ENCODE measurements around the gene RHCE. TPM values are rescaled to one million over a fixed set of nuclear protein-coding genes. Genes with fewer than 3 reads are reported as not detected.
"Not testable (repeated sequence)": the region's sequence is repeated elsewhere in the genome, so short reads cannot be mapped to it uniquely, and the experiment has no call there.

The RHCE gene
- total RNA-seq, 1 experiment from 2014 or later = not detected

DNA sequence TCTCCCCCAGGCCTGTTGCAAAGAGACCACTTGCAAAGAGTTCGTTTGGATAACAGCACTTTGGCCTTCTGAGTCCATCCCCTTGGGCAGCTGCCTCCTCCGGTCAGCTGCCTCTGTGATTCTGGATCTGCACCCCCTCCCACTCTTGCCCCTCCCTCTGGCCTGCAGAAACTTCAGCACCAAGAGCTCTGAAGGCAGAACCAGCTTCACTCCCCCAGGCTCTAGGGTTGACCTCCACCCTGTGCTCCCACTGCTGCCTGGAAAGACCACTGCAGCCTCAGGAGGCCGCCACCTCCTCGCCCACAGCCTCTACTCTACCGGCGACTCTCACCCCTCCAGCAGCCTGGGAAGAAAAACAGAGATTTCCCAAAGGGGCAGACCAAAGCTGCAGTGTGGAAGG lies 6.5 kb downstream of the RHCE start:
- H3K4me1 ChIP-seq (ENCODE audit: insufficient read depth, low read length, poor library complexity, severe bottlenecking); BruUV-seq (replicated peaks); H3K9me3 ChIP-seq (ENCODE audit: low read depth, low read length, poor library complexity, severe bottlenecking); intact Hi-C loops (cut with micrococcal nuclease; ENCODE audit: unreplicated experiment); H3K27ac ChIP-seq (ENCODE audit: low read depth, low read length, poor library complexity, severe bottlenecking); H3K4me3 ChIP-seq (ENCODE audit: low read depth, low read length, poor library complexity, severe bottlenecking); DNase-seq (ENCODE audit: low spot score); POLR2A ChIA-PET (ENCODE audit: low non-redundant PET); H3K36me3 ChIP-seq (ENCODE audit: insufficient read depth, low read length, poor library complexity, severe bottlenecking); CTCF ChIA-PET; H3K27me3 ChIP-seq (replicated peaks; ENCODE audit: insufficient read depth, low read depth, low read length, poor library complexity): not testable (repeated sequence)

DNA sequence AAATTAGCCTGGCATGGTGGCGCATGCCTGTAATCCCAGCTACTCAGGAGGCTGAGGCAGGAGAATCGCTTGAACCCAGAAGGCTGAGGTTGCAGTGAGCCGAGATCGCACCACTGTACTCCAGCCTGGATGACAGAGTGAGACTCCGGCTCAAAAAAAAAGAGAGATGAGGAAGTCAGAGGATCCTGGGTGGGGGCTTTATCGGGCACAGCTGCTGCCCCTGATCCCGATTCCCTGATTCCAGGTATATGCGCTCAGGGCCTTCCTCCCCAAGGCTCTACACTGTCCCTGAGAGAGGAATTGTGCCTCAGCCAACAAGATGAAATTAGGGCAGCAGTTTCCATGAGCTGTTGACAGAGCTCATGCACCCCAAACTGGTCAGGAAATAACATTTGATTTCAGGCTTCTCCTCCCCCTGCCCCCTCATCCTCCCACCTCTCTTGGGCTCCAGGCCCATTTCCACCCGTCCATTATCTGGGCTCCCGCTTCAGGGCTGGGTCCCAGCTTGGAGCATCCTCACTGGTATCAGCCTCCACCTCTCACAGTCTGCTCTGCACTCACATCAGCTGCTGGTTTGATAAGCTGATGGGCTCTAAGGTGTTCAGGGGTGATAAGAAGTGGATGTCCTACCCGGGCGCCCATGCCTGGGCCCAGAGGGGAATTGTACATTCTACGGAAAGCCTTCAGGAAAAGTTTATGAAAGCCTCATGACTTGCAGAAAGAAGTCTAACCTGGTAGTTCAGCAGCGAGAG lies 7.6 kb downstream of the RHCE start:
- H3K36me3 ChIP-seq (ENCODE audit: insufficient read depth, low read length, poor library complexity, severe bottlenecking); BruUV-seq (replicated peaks); H3K27me3 ChIP-seq (replicated peaks; ENCODE audit: insufficient read depth, low read depth, low read length, poor library complexity); H3K4me3 ChIP-seq (ENCODE audit: low read depth, low read length, poor library complexity, severe bottlenecking); DNase-seq (ENCODE audit: low spot score); H3K9me3 ChIP-seq (ENCODE audit: low read depth, low read length, poor library complexity, severe bottlenecking); CTCF ChIA-PET; intact Hi-C loops (cut with micrococcal nuclease; ENCODE audit: unreplicated experiment); POLR2A ChIA-PET (ENCODE audit: low non-redundant PET); H3K27ac ChIP-seq (ENCODE audit: low read depth, low read length, poor library complexity, severe bottlenecking); H3K4me1 ChIP-seq (ENCODE audit: insufficient read depth, low read length, poor library complexity, severe bottlenecking): not testable (repeated sequence)

DNA sequence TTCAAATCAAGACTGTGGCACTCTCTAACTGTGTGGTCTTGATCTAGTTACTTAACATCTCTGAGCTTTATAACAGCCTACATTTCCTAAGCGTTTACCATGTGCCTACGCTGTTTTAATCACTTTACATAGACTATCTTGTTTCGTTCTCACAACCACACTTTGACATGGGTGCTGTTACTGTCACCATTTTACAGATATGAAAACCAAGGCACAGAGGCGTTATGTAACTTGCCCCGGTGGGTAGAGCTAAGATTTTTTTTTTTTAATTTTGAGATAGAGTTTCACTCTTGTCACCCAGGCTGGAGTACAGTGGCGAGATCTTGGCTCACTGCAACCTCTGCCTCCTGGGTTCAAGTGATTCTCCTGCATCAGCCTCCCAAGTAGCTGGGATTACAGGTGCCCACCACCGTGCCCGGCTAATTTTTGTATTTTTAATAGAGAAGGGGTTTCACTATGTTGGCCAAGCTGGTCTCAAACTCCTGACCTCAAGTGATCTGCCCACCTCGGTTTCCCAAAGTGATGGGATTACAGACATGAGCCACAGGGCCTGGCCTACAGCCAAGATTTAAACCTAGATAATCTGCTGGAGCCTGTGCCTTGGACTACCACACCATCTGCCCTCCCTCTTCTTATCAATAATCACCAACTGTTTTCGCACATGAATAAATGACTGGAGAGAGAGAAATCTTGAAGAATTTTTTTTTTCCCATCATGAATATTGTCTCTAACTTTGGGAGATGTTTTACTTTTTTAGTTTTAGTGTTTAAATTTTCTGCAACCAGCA lies 10.8 kb downstream of the RHCE start:
- BruUV-seq (replicated peaks); H3K4me1 ChIP-seq (ENCODE audit: insufficient read depth, low read length, poor library complexity, severe bottlenecking); H3K36me3 ChIP-seq (ENCODE audit: insufficient read depth, low read length, poor library complexity, severe bottlenecking); H3K27ac ChIP-seq (ENCODE audit: low read depth, low read length, poor library complexity, severe bottlenecking); CTCF ChIA-PET; POLR2A ChIA-PET (ENCODE audit: low non-redundant PET); H3K9me3 ChIP-seq (ENCODE audit: low read depth, low read length, poor library complexity, severe bottlenecking); H3K27me3 ChIP-seq (replicated peaks; ENCODE audit: insufficient read depth, low read depth, low read length, poor library complexity); intact Hi-C loops (cut with micrococcal nuclease; ENCODE audit: unreplicated experiment); DNase-seq (ENCODE audit: low spot score); H3K4me3 ChIP-seq (ENCODE audit: low read depth, low read length, poor library complexity, severe bottlenecking): not testable (repeated sequence)

DNA sequence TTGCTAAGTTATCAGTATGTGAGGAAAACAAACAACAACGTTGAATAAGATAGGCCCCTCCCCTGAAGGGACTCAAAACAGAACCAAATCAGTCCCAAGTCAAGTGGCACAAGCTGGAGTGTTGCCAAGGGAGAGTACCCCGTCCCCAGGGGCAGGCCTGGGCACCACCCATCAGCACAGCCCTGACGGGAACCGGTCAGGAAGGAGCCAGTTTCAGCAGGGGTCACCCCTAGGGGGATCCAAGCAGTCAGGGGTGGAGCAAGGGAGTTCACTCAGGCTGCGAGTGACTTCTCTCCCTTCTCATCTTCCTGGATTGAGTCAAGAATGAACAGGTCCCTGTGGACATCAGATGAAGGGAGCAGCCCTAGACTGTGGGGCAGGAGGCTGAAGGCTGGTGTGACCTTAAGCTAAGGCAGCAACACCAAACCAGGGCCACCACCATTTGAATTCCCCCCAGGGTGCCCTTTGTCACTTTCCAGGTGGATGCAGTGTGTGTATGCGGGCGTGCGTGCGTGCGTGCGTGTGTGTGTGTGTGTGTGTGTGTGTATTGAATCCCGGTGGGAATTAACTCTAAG lies 14.8 kb downstream of the RHCE start:
- DNase-seq (ENCODE audit: low spot score); H3K9me3 ChIP-seq (ENCODE audit: low read depth, low read length, poor library complexity, severe bottlenecking); H3K27ac ChIP-seq (ENCODE audit: low read depth, low read length, poor library complexity, severe bottlenecking); intact Hi-C loops (cut with micrococcal nuclease; ENCODE audit: unreplicated experiment); H3K36me3 ChIP-seq (ENCODE audit: insufficient read depth, low read length, poor library complexity, severe bottlenecking); POLR2A ChIA-PET (ENCODE audit: low non-redundant PET); H3K4me1 ChIP-seq (ENCODE audit: insufficient read depth, low read length, poor library complexity, severe bottlenecking); CTCF ChIA-PET; BruUV-seq (replicated peaks); H3K4me3 ChIP-seq (ENCODE audit: low read depth, low read length, poor library complexity, severe bottlenecking); H3K27me3 ChIP-seq (replicated peaks; ENCODE audit: insufficient read depth, low read depth, low read length, poor library complexity): not testable (repeated sequence)

DNA sequence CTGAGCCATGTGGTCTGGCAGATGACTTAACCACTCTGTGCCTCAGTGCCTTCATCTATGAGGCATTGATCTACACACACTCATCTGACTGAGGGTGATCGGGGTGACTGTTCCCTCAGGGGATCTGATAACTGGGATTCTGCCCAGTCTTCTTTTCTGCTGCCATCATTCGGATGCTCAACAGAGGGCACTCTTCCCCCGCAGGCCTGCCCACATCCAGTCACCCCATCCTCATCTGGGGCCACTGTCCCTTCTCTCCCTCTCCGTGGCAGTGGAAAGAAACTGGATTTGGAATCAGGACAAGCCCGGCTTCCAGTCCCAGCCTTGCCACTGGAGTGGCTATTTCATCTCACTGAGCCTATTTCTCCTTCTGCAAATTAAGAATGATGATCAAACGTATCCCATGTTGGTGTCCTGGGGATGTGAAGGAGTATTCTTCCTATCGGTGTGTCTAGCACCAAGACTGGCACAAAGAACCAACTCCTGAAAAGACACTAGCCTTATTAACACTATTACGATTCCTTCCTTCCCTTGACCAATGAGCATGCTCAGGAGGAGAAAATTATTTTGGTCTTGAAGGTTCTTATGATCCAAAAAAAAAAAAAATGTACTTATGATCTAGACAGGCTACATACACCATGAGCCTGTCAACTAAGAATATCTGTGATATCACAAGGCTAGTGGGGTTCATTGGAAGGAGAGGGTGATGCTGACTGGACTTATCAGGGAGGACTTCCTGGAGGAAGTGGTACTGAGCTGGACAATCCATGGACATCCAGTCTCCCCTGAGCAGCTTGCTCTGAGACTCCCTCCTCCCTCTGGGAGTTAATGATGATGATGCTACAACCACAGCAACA lies 17.4 kb downstream of the RHCE start:
- H3K27me3 ChIP-seq (replicated peaks; ENCODE audit: insufficient read depth, low read depth, low read length, poor library complexity); H3K27ac ChIP-seq (ENCODE audit: low read depth, low read length, poor library complexity, severe bottlenecking); intact Hi-C loops (cut with micrococcal nuclease; ENCODE audit: unreplicated experiment); CTCF ChIA-PET; H3K4me3 ChIP-seq (ENCODE audit: low read depth, low read length, poor library complexity, severe bottlenecking); H3K36me3 ChIP-seq (ENCODE audit: insufficient read depth, low read length, poor library complexity, severe bottlenecking); H3K4me1 ChIP-seq (ENCODE audit: insufficient read depth, low read length, poor library complexity, severe bottlenecking); BruUV-seq (replicated peaks); H3K9me3 ChIP-seq (ENCODE audit: low read depth, low read length, poor library complexity, severe bottlenecking); POLR2A ChIA-PET (ENCODE audit: low non-redundant PET); DNase-seq (ENCODE audit: low spot score): not testable (repeated sequence)
- TF ChIP-seq, protein P1, sequence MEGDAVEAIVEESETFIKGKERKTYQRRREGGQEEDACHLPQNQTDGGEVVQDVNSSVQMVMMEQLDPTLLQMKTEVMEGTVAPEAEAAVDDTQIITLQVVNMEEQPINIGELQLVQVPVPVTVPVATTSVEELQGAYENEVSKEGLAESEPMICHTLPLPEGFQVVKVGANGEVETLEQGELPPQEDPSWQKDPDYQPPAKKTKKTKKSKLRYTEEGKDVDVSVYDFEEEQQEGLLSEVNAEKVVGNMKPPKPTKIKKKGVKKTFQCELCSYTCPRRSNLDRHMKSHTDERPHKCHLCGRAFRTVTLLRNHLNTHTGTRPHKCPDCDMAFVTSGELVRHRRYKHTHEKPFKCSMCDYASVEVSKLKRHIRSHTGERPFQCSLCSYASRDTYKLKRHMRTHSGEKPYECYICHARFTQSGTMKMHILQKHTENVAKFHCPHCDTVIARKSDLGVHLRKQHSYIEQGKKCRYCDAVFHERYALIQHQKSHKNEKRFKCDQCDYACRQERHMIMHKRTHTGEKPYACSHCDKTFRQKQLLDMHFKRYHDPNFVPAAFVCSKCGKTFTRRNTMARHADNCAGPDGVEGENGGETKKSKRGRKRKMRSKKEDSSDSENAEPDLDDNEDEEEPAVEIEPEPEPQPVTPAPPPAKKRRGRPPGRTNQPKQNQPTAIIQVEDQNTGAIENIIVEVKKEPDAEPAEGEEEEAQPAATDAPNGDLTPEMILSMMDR (conservative IDR thresholded peaks at IDR 0.05; ENCODE audit: low read depth, low read length) = 0 out of 2 replicates have a peak, but pooled peaks have one; percentile 29

DNA sequence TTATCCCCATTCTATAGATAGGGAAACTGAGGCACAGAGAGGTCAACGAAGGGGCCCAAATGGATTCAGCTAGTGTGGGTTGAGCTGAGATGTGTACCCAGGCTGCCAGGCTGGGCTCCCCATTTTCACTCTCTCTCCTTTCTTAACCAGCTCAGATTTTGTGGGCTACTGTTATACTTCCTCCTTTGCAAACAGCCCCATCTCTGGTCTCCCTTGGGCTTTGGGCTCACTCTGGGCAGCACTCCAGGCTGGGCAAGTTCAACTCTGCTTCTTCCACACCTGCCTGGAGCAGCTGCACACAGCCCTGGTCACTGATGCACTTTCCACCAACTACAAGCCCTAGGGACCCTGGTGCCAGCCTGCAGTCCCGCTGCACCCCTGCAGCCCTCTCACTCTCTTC lies 22.5 kb downstream of the RHCE start:
- H3K4me1 ChIP-seq (ENCODE audit: insufficient read depth, low read length, poor library complexity, severe bottlenecking); H3K27ac ChIP-seq (ENCODE audit: low read depth, low read length, poor library complexity, severe bottlenecking); intact Hi-C loops (cut with micrococcal nuclease; ENCODE audit: unreplicated experiment); POLR2A ChIA-PET (ENCODE audit: low non-redundant PET); H3K4me3 ChIP-seq (ENCODE audit: low read depth, low read length, poor library complexity, severe bottlenecking); H3K36me3 ChIP-seq (ENCODE audit: insufficient read depth, low read length, poor library complexity, severe bottlenecking); BruUV-seq (replicated peaks); CTCF ChIA-PET; H3K9me3 ChIP-seq (ENCODE audit: low read depth, low read length, poor library complexity, severe bottlenecking); H3K27me3 ChIP-seq (replicated peaks; ENCODE audit: insufficient read depth, low read depth, low read length, poor library complexity); DNase-seq (ENCODE audit: low spot score): not testable (repeated sequence)

Data from A673 (cell line).